Lower leg skin (tissue), 3 donors: Measurements from ENCODE around the gene TFG.

Source experiments
- CTCF ChIP-seq, 3 donors: fragments of 450-650 bp; IDR thresholded peaks; one replicate each; pipeline ENCODE4 v1.5.1; 2016; ENCODE audit warnings: antibody characterized with exemption in 3 of 3, mild to moderate bottlenecking in 3 of 3, moderate library complexity in 2 of 3
- POLR2A ChIP-seq, 2 donors: fragments of 450-650 bp; IDR thresholded peaks; one replicate each; pipeline ENCODE4 v1.6.1; 2016 to 2017; ENCODE audit warnings: antibody characterized with exemption in 2 of 2, mild to moderate bottlenecking in 1 of 2, moderate library complexity in 1 of 2

- no peak for TF ChIP-seq POLR2A (IDR thresholded peaks at IDR 0.05)
- TF ChIP-seq CTCF (IDR thresholded peaks at IDR 0.05) = no peak
These were observed 11.1 kb downstream of the TFG start for GRCh38 chr3:100720426-100720825.
